Liver (tissue), 9 donors: Measurements from ENCODE around the gene KCND2. TPM values are rescaled to one million over a fixed set of nuclear protein-coding genes. Genes with fewer than 3 reads are reported as not detected.

Experiments used
- DNase-seq: peaks from one replicate; pipeline ENCODE4 v3.0.0-alpha.2; 2017; ENCODE audit warnings: low spot score
- H3K27ac ChIP-seq, 2 donors: one replicate each; pipeline ENCODE4 v1.7.0; 2013; ENCODE audit warnings: inconsistent platforms in 2 of 2, low read length in 2 of 2, control low read depth in 1 of 2, low read depth in 1 of 2, mild to moderate bottlenecking in 1 of 2
- H3K27me3 ChIP-seq, 4 donors: one replicate each; pipeline versions ENCODE4 v1.6.1 to v1.7.0; 2013; ENCODE audit warnings: low read length in 3 of 4, inconsistent platforms in 1 of 4, mild to moderate bottlenecking in 1 of 4, moderate library complexity in 1 of 4; ENCODE audit not compliant: control insufficient read depth in 4 of 4, insufficient read depth in 4 of 4
- H3K36me3 ChIP-seq, 4 donors: one replicate each; pipeline versions ENCODE4 v1.6.1 to v1.7.0; 2013; ENCODE audit warnings: low read length in 3 of 4, mild to moderate bottlenecking in 3 of 4, low read depth in 1 of 4, moderate library complexity in 1 of 4; ENCODE audit not compliant: control insufficient read depth in 4 of 4, insufficient read depth in 3 of 4
- H3K4me1 ChIP-seq, 4 donors: one replicate each; pipeline versions ENCODE4 v1.6.1 to v1.7.0; 2013; ENCODE audit warnings: low read length in 3 of 4, mild to moderate bottlenecking in 3 of 4, moderate library complexity in 1 of 4; ENCODE audit not compliant: control insufficient read depth in 4 of 4, insufficient read depth in 4 of 4
- H3K4me3 ChIP-seq, 3 donors: one replicate each; pipeline versions ENCODE4 v1.6.1 to v1.7.0; 2013; ENCODE audit warnings: low read length in 3 of 3, control low read depth in 1 of 3, low read depth in 1 of 3, mild to moderate bottlenecking in 1 of 3
- H3K9ac ChIP-seq, 2 donors: one replicate each; pipeline ENCODE4 v1.7.0; 2013; ENCODE audit warnings: low read length in 2 of 2, mild to moderate bottlenecking in 2 of 2, moderate library complexity in 2 of 2, control low read depth in 1 of 2, low read depth in 1 of 2
- H3K9me3 ChIP-seq, 4 donors: one replicate each; pipeline versions ENCODE4 v1.6.1 to v1.7.0; 2013; ENCODE audit warnings: low read length in 3 of 4; ENCODE audit not compliant: control insufficient read depth in 4 of 4
- ATF3 ChIP-seq: IDR thresholded peaks from 2 replicates; pipeline ENCODE4 v1.6.1; 2016; ENCODE audit warnings: antibody characterized with exemption
- EGR1 ChIP-seq, 2 donors: IDR thresholded peaks; 2 replicates each; pipeline ENCODE4 v1.6.1; 2016 to 2018; ENCODE audit warnings: antibody characterized with exemption in 2 of 2, low read depth in 2 of 2
- GABPA ChIP-seq, 2 donors: IDR thresholded peaks in 1 of 2; conservative IDR thresholded peaks in 1 of 2; 2 replicates each; pipeline ENCODE4 v1.6.1; 2016; ENCODE audit warnings: antibody characterized with exemption in 2 of 2, mild to moderate bottlenecking in 1 of 2, moderate library complexity in 1 of 2
- MAX ChIP-seq: IDR thresholded peaks from 2 replicates; pipeline ENCODE4 v1.6.1; 2016; ENCODE audit warnings: antibody characterized with exemption
- NR2F2 ChIP-seq: IDR thresholded peaks from 2 replicates; pipeline ENCODE4 v1.6.1; 2016; ENCODE audit warnings: antibody characterized with exemption
- REST ChIP-seq: IDR thresholded peaks from 2 replicates; pipeline ENCODE4 v1.6.1; 2016; ENCODE audit warnings: antibody characterized with exemption, mild to moderate bottlenecking
- RXRA ChIP-seq, 2 donors: IDR thresholded peaks; 2 replicates each; pipeline ENCODE4 v1.6.1; 2017 to 2018; ENCODE audit warnings: antibody characterized with exemption in 2 of 2, mild to moderate bottlenecking in 1 of 2
- YY1 ChIP-seq: IDR thresholded peaks from 2 replicates; pipeline ENCODE4 v1.6.1; 2016; ENCODE audit warnings: antibody characterized with exemption, mild to moderate bottlenecking
- ZBTB33 ChIP-seq: IDR thresholded peaks from 2 replicates; pipeline ENCODE4 v1.6.1; 2016; ENCODE audit warnings: antibody characterized with exemption
- WGBS: extraction: QIAGEN DNeasy Blood & Tissue Kit; methylation state at CpG from one replicate; pipeline ENCODE4 v1.1.7; 2013; 5-methylcytosine and 5-hydroxymethylcytosine counted together
- polyA plus RNA-seq, 2 donors: library from polyadenylated mRNA; stranded (reverse) in 1 of 2; unstranded in 1 of 2; fragments of 200-250 nt in 1 of 2; fragments of >200 nt in 1 of 2; fragmentation: Nextera tagmentation in 1 of 2; extraction: Ambion mirVana in 1 of 2; gene quantifications; one replicate each; pipeline versions ENCODE4 v1.2.1 to v1.2.3, GENCODE V29; 2013 to 2015
- total RNA-seq, 2 donors: library from RNA; depleted of rRNA; stranded (reverse); fragments of >200 nt; gene quantifications; one replicate each; pipeline ENCODE4 v1.2.3, GENCODE V29; 2014
- donor health status: healthy.
- donor health status: healthy.
- donor health status: healthy.
- donor health status: healthy.
- donor health status: healthy.

Gene KCND2
- total and polyA plus RNA-seq, 4 donors = 0.02 to 0.22 (median 0.07) TPM

- Histone ChIP-seq H3K36me3 (no peaks in the 10 kb centered on the region), H3K9ac (no peak overlapping the region), H3K4me1 (no peaks in the 10 kb centered on the region), H3K4me3 (no peak overlapping the region), H3K27ac (no peak overlapping the region), H3K27me3 (no peaks in the 10 kb centered on the region), H3K9me3 (no peaks in the 10 kb centered on the region)
- DNase-seq = no peak
- TF ChIP-seq NR2F2 (no peak), ATF3 (no peak), YY1 (no peak)
- 92% methylated on average over 7 of the region's 7 CpGs for WGBS
These were observed 251.0 kb downstream of the KCND2 start for GRCh38 chr7:120523985-120524384.

- TF ChIP-seq REST (no peak), EGR1 (IDR thresholded peaks at IDR 0.05; ENCODE audit: low read depth in 2 of 2) (no peak)
- DNase-seq = no peak
- WGBS = 73% methylated on average over 5 of the region's 5 CpGs
These were observed 254.0 kb downstream of the KCND2 start for GRCh38 chr7:120526902-120527509.

GRCh38 chr7:120529736-120530135 lies 256.8 kb downstream of the KCND2 start:
- no peak overlapping the region for H3K4me3 ChIP-seq
- DNase-seq = no peak
- no peak overlapping the region for H3K27ac ChIP-seq
- no peaks in the 10 kb centered on the region for H3K4me1 ChIP-seq
- no peak overlapping the region for H3K9ac ChIP-seq
- TF ChIP-seq GABPA (IDR thresholded peaks at IDR 0.05 in 1 of 2, conservative IDR thresholded peaks at IDR 0.05 in 1 of 2) (no peak), RXRA (IDR thresholded peaks at IDR 0.05) (no peak), ZBTB33 (no peak), MAX (no peak), ATF3 (no peak)
- peaks cover 0 to 2% (median 0%) of the 10 kb centered on the region in 4 donors for H3K27me3 ChIP-seq
- H3K36me3 ChIP-seq = no peaks in the 10 kb centered on the region
- WGBS = 92% methylated on average over 5 of the region's 5 CpGs
- no peaks in the 10 kb centered on the region for H3K9me3 ChIP-seq

More at GRCh38 chr7:120526902-120527509, 254.0 kb downstream of the KCND2 start:
- Histone ChIP-seq H3K4me3 (no peak overlapping the region), H3K27me3 (peaks cover 0 to 2% (median 0%) of the 10 kb centered on the region in 4 donors), H3K27ac (no peak overlapping the region), H3K9ac (no peak overlapping the region), H3K36me3 (no peaks in the 10 kb centered on the region), H3K9me3 (no peaks in the 10 kb centered on the region), H3K4me1 (no peaks in the 10 kb centered on the region)
